Activated CD8-positive, alpha-beta memory T cell treated with anti-CD3 and anti-CD28 coated beads, Interleukin-2, amount 10 ng/mL, durations not matched to agents 7 days and 5 days (primary cell): ENCODE measurements around the gene PELI3. TPM values are rescaled to one million over a fixed set of nuclear protein-coding genes. Genes with fewer than 3 reads are reported as not detected.

Experiments used
- ATAC-seq: fragments of 150-1000 bp; cut with Tn5 transposase; one replicate; pipeline ENCODE4 v1.10.0; 2021; ENCODE audit warnings: moderate library complexity
- CTCF ChIA-PET: fragments of 350-600 bp; sonication (Branson Sonifier 250); formaldehyde crosslinking; loops from one replicate; lab custom pipeline; 2021; ENCODE audit warnings: antibody characterized with exemption; lab: Charles Lee
- DNase-seq: peaks from one replicate; pipeline ENCODE4 v3.0.0-alpha.2; 2020
- H3K27ac Mint-ChIP-seq: one replicate; pipeline ENCODE4 v1.8.0; 2021; ENCODE audit warnings: mild to moderate bottlenecking, mixed read lengths
- H3K27me3 Mint-ChIP-seq: one replicate; pipeline ENCODE4 v1.8.0; 2021; ENCODE audit warnings: mixed read lengths
- H3K36me3 Mint-ChIP-seq: one replicate; pipeline ENCODE4 v1.8.0; 2021; ENCODE audit warnings: mild to moderate bottlenecking, mixed read lengths
- H3K4me1 Mint-ChIP-seq: one replicate; pipeline ENCODE4 v1.8.0; 2021; ENCODE audit warnings: mixed read lengths
- H3K4me3 Mint-ChIP-seq: one replicate; pipeline ENCODE4 v1.8.0; 2021; ENCODE audit warnings: mild to moderate bottlenecking, moderate library complexity, mixed read lengths
- H3K9me3 Mint-ChIP-seq: one replicate; pipeline ENCODE4 v1.8.0; 2022; ENCODE audit warnings: low read depth, mixed read lengths
- total RNA-seq, 2 experiments: library from RNA; stranded (reverse); gene quantifications; one replicate each; pipeline ENCODE4 v1.2.3, GENCODE V29; 2021

Gene PELI3
- total RNA-seq, 2 experiments from 2014 or later, result 4.1 to 5.7 TPM

GRCh38 chr11:66498506-66498905, 31.8 kb downstream of the PELI3 start:
- H3K27me3 Mint-ChIP-seq, result no peaks in the 10 kb centered on the region
- no peak overlapping the region for H3K4me3 Mint-ChIP-seq

GRCh38 chr11:66505276-66505816, 38.6 kb downstream of the PELI3 start:
- Mint-ChIP-seq H3K9me3 (no peaks in the 10 kb centered on the region), H3K27me3 (no peaks in the 10 kb centered on the region), H3K36me3 (peaks cover 17% of the 10 kb centered on the region), H3K4me1 (peaks cover 14% of the 10 kb centered on the region), H3K27ac (no peak overlapping the region), H3K4me3 (no peak overlapping the region)
- ATAC-seq (no peak), DNase-seq (no peak)
- CTCF ChIA-PET, result no interaction called here

More at GRCh38 chr11:66498506-66498905, 31.8 kb downstream of the PELI3 start:
- Mint-ChIP-seq H3K9me3 (no peaks in the 10 kb centered on the region), H3K27ac (no peak overlapping the region), H3K36me3 (peaks cover 14% of the 10 kb centered on the region), H3K4me1 (no peaks in the 10 kb centered on the region)
- CTCF ChIA-PET, result no interaction called here
- ATAC-seq, result no peak
- DNase-seq, result no peak

- Mint-ChIP-seq H3K4me1 (peaks cover 23% of the 10 kb centered on the region), H3K4me3 (no peak overlapping the region), H3K36me3 (peaks cover 11% of the 10 kb centered on the region), H3K27ac (peak overlapping the region; percentile 38), H3K27me3 (no peaks in the 10 kb centered on the region), H3K9me3 (no peaks in the 10 kb centered on the region)
- DNase-seq, result no peak
- CTCF ChIA-PET, result interaction anchor here (1.0 to 1.2 kb wide), 2 partner anchors 100 to 169 kb away, joined by 4 read pairs; partner anchors contain the start of gene RBM4B
- ATAC-seq, result no peak
Observed at GRCh38 chr11:66509131-66509561, 42.4 kb downstream of the PELI3 start.

- no peaks in the 10 kb centered on the region for H3K27me3 Mint-ChIP-seq
- peak within 1 kb of the TSS; percentile 68 for H3K27ac Mint-ChIP-seq
- CTCF ChIA-PET, result interaction anchor here (0.6 to 2.4 kb wide), 5 partner anchors 158 to 275 kb away, joined by 3 to 8 read pairs (median 3); partner anchors contain the start of gene RBM4B
- peaks cover 9% of the 10 kb centered on the region for H3K36me3 Mint-ChIP-seq
- no peaks in the 10 kb centered on the region for H3K9me3 Mint-ChIP-seq
- ATAC-seq, result peak; percentile 98
- peak; percentile 85 for DNase-seq
- H3K4me3 Mint-ChIP-seq, result peak within 1 kb of the TSS; percentile 84
- H3K4me1 Mint-ChIP-seq, result peaks cover 23% of the 10 kb centered on the region
Observed at GRCh38 chr11:66510271-66510989, 43.7 kb downstream of the PELI3 start, which contains the start of gene BBS1. BBS1 (plus strand) TSS chr11:66510635; CDS start chr11:66510660, 25 bp downstream.

- Mint-ChIP-seq H3K27me3 (no peaks in the 10 kb centered on the region), H3K36me3 (peaks cover 9% of the 10 kb centered on the region), H3K9me3 (no peaks in the 10 kb centered on the region), H3K27ac (peak overlapping the region; percentile 53), H3K4me3 (peak overlapping the region; percentile 84), H3K4me1 (peaks cover 23% of the 10 kb centered on the region)
- no peak for DNase-seq
- no peak for ATAC-seq
- CTCF ChIA-PET, result interaction anchor here (0.6 to 2.4 kb wide), 4 partner anchors 157 to 274 kb away, joined by 3 to 8 read pairs (median 3); partner anchors contain the start of gene RBM4B
Observed at GRCh38 chr11:66510990-66511339, 44.3 kb downstream of the PELI3 start.

GRCh38 chr11:66523611-66524010, 56.9 kb downstream of the PELI3 start:
- Mint-ChIP-seq H3K27ac (no peak overlapping the region), H3K4me3 (no peak overlapping the region), H3K36me3 (peaks cover 12% of the 10 kb centered on the region), H3K4me1 (no peaks in the 10 kb centered on the region), H3K27me3 (no peaks in the 10 kb centered on the region), H3K9me3 (no peaks in the 10 kb centered on the region)
- ATAC-seq (no peak), DNase-seq (no peak)
- CTCF ChIA-PET, result no interaction called here

- H3K27me3 Mint-ChIP-seq, result no peaks in the 10 kb centered on the region
- ATAC-seq (no peak), DNase-seq (no peak)
- H3K4me1 Mint-ChIP-seq, result no peaks in the 10 kb centered on the region
- no peaks in the 10 kb centered on the region for H3K9me3 Mint-ChIP-seq
- peaks cover 10% of the 10 kb centered on the region for H3K36me3 Mint-ChIP-seq
- H3K4me3 Mint-ChIP-seq, result no peak overlapping the region
- CTCF ChIA-PET, result no interaction called here
- H3K27ac Mint-ChIP-seq, result no peak overlapping the region
Observed at GRCh38 chr11:66524304-66525040, 57.8 kb downstream of the PELI3 start.

Other genes with a start within 250 kb of the PELI3 start
- gene KLC2, start 209.2 kb upstream of the PELI3 start, total RNA-seq, result 10 to 100 TPM; 44.5 to 56.5 TPM
- 100 to 1,000 TPM; 146 to 155 TPM for gene RAB1B, start 198.3 kb upstream of the PELI3 start, total RNA-seq
- gene CNIH2, start 188.7 kb upstream of the PELI3 start, total RNA-seq, result 1 to 10 TPM; 1.1 to 1.2 TPM
- gene YIF1A, start 177.8 kb upstream of the PELI3 start, total RNA-seq, result 10 to 100 TPM; 56.5 to 73.9 TPM
- not detected for gene TMEM151A, start 175.0 kb upstream of the PELI3 start, total RNA-seq
- gene CD248, start 149.9 kb upstream of the PELI3 start, total RNA-seq, result 10 to 100 TPM; 16.8 to 35.5 TPM
- gene RIN1, start 130.5 kb upstream of the PELI3 start, total RNA-seq, result 1 to 10 TPM in 1 of 2 experiments, under 1 TPM in 1; 0.68 to 2.5 TPM
- gene BRMS1, start 121.8 kb upstream of the PELI3 start, total RNA-seq, result 10 to 100 TPM; 55.3 to 56.8 TPM
- gene B4GAT1, start 119.3 kb upstream of the PELI3 start, total RNA-seq, result 1 to 10 TPM; 7.9 to 8.7 TPM
- 10 to 100 TPM in 1 of 2 experiments, 1 to 10 TPM in 1; 7.6 to 10.1 TPM for gene SLC29A2, start 95.1 kb upstream of the PELI3 start, total RNA-seq
- gene NPAS4, start 45.9 kb upstream of the PELI3 start, total RNA-seq, result under 1 TPM in 1 of 2 experiments, not detected in 1; 0.12 TPM
- 10 to 100 TPM; 75.5 to 91.3 TPM for gene MRPL11, start 28.1 kb upstream of the PELI3 start, total RNA-seq
- gene DPP3, start 13.5 kb downstream of the PELI3 start, total RNA-seq, result 10 to 100 TPM; 54.2 to 79.6 TPM
- gene BBS1, start 43.7 kb downstream of the PELI3 start, total RNA-seq, result 10 to 100 TPM; 12.6 to 12.9 TPM
- 10 to 100 TPM; 18.7 to 19.8 TPM for gene ZDHHC24, start 79.1 kb downstream of the PELI3 start, total RNA-seq
- gene ACTN3, start 80.0 kb downstream of the PELI3 start, total RNA-seq, result under 1 TPM in 1 of 2 experiments, not detected in 1; 0.40 TPM
- gene CTSF, start 101.7 kb downstream of the PELI3 start, total RNA-seq, result 1 to 10 TPM; 2.8 to 4.1 TPM
- under 1 TPM in 1 of 2 experiments, not detected in 1; 0.12 TPM for gene CCDC87, start 126.2 kb downstream of the PELI3 start, total RNA-seq
- 10 to 100 TPM; 30.1 to 38.0 TPM for gene CCS, start 126.3 kb downstream of the PELI3 start, total RNA-seq
- gene RBM14, start 149.7 kb downstream of the PELI3 start, total RNA-seq, result 100 to 1,000 TPM; 152 to 176 TPM
- 100 to 1,000 TPM; 111 to 119 TPM for gene RBM4, start 171.8 kb downstream of the PELI3 start, total RNA-seq
- 10 to 100 TPM; 14.7 to 20.9 TPM for gene RBM4B, start 211.0 kb downstream of the PELI3 start, total RNA-seq